ENCODE results near the gene POU5F1. TPM values are rescaled to one million over a fixed set of nuclear protein-coding genes. Genes with fewer than 3 reads are reported as not detected.

The POU5F1 gene
- total RNA-seq, 2 experiments from 2014 or later: 0.44 to 0.86 TPM

DNA sequence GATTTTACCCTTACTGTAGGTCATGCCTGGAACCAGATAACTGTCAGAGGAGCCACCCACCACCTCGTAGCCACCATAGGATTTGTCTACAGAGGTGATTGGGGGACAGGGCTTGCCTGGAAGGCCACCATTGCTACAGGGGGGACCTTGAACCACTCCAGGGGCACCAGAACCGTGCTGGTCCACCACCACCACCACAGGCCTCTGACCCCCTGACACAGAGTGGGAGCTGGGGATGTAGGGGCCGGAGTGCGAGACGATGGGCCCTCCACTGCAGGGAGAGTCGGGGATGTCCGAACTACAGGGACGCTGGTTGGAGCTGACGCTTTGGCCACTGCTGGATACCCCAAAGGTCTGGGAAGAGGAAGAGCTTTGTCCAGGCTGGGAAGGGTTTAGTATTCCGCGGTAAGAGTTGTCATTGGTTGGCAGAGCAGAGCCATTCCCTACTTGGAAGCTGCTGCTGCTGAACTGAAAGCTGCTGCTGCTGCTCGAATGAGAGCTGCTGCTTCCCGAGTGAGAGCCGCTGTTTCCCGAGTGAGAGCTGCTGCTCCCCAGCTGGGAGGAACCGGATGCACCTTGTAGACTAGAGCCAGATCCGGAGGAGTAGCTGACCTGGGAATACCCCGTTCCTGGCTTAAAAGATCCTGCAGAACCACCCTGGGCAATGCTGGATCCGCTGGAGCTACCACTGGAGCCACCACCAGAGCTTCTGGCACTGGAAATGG, 53.7 kb downstream of the POU5F1 start:
- no peaks in the 10 kb centered on the region for H4K20me1 ChIP-seq (ENCODE audit: insufficient read depth, low read length)
- H3K4me2 ChIP-seq (ENCODE audit: low read length): no peak overlapping the region
- H3K4me3 ChIP-seq (ENCODE audit: low read depth, low read length, poor library complexity, severe bottlenecking): no peak overlapping the region
- ChIA-PET CTCF (ENCODE audit: unreplicated experiment) (no interaction called here), POLR2A (no interaction called here)
- H3K4me1 ChIP-seq (ENCODE audit: insufficient read depth, low read length, poor library complexity, severe bottlenecking): no peaks in the 10 kb centered on the region
- DNase-seq (ENCODE audit: low spot score): no peak
- no peak overlapping the region for H2AFZ ChIP-seq (ENCODE audit: low read length)
- no TSS peak for BruUV-seq (replicated peaks)
- intact Hi-C loops (cut with micrococcal nuclease; ENCODE audit: unreplicated experiment): no loop called here
- no peaks in the 10 kb centered on the region for H3K9me2 ChIP-seq (ENCODE audit: insufficient read depth, low read length)
- H3K79me2 ChIP-seq (ENCODE audit: insufficient read depth, low read depth, low read length): no peaks in the 10 kb centered on the region
- no peaks in the 10 kb centered on the region for H3K36me3 ChIP-seq (ENCODE audit: insufficient read depth, low read length)
- no peaks in the 10 kb centered on the region for H3K9me3 ChIP-seq (ENCODE audit: low read length)
- TF ChIP-seq, protein P1, sequence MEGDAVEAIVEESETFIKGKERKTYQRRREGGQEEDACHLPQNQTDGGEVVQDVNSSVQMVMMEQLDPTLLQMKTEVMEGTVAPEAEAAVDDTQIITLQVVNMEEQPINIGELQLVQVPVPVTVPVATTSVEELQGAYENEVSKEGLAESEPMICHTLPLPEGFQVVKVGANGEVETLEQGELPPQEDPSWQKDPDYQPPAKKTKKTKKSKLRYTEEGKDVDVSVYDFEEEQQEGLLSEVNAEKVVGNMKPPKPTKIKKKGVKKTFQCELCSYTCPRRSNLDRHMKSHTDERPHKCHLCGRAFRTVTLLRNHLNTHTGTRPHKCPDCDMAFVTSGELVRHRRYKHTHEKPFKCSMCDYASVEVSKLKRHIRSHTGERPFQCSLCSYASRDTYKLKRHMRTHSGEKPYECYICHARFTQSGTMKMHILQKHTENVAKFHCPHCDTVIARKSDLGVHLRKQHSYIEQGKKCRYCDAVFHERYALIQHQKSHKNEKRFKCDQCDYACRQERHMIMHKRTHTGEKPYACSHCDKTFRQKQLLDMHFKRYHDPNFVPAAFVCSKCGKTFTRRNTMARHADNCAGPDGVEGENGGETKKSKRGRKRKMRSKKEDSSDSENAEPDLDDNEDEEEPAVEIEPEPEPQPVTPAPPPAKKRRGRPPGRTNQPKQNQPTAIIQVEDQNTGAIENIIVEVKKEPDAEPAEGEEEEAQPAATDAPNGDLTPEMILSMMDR (conservative IDR thresholded peaks at IDR 0.05; ENCODE audit: low read length): no peak
- TF ChIP-seq EZH2phosphoT487 (IDR thresholded peaks at IDR 0.05; ENCODE audit: borderline replicate concordance, low read depth, low read length): no peak
- H3K27ac ChIP-seq (ENCODE audit: low read depth, low read length, poor library complexity, severe bottlenecking): no peak overlapping the region

DNA sequence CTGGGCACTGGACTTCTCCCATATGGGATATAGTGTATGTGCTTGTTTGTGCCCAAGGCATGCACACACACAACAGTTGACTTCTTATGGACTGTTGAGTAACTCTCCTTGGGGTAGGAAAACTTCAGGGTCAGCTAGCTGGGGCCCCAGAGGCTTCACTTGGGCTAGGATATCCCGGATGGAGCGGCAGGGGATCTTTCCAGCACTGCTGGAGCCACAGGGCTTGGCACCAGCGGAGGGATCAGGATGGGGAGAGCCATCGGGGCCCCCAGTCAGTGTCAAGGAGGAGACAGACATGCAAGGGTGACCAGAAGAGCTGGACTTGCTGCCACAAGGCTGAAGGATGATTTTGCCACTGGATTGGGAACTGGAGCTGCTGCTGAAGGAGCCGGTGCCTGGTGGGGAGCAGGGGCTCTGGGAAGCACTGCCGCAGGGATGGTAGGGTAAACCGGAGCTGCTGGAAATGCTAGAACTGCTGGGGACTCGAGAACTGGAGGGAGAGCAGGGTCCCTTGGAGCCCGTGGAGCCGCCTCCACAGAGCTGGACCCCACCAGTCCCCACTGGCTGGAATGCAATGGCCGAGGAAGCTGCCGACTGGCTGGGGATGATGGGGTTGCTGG, 54.4 kb downstream of the POU5F1 start:
- POLR2A ChIA-PET: interaction anchor here (0.7 kb wide), 2 partner anchors 16 to 459 kb away, joined by 3 read pairs; partner anchors contain the start of gene TNF
- TF ChIP-seq, protein P1 (conservative IDR thresholded peaks at IDR 0.05; ENCODE audit: low read length): no peak
- TF ChIP-seq EZH2phosphoT487 (IDR thresholded peaks at IDR 0.05; ENCODE audit: borderline replicate concordance, low read depth, low read length): no peak
- no peak for DNase-seq (ENCODE audit: low spot score)
- H3K4me2 ChIP-seq (ENCODE audit: low read length): no peak overlapping the region
- no peaks in the 10 kb centered on the region for H3K9me2 ChIP-seq (ENCODE audit: insufficient read depth, low read length)
- no peak overlapping the region for H2AFZ ChIP-seq (ENCODE audit: low read length)
- CTCF ChIA-PET (ENCODE audit: unreplicated experiment): no interaction called here
- H3K36me3 ChIP-seq (ENCODE audit: insufficient read depth, low read length): no peaks in the 10 kb centered on the region
- BruUV-seq (replicated peaks): no TSS peak
- no peaks in the 10 kb centered on the region for H3K79me2 ChIP-seq (ENCODE audit: insufficient read depth, low read depth, low read length)
- no peak overlapping the region for H3K4me3 ChIP-seq (ENCODE audit: low read depth, low read length, poor library complexity, severe bottlenecking)
- no peaks in the 10 kb centered on the region for H4K20me1 ChIP-seq (ENCODE audit: insufficient read depth, low read length)
- intact Hi-C loops (cut with micrococcal nuclease; ENCODE audit: unreplicated experiment): no loop called here
- H3K27ac ChIP-seq (ENCODE audit: low read depth, low read length, poor library complexity, severe bottlenecking): no peak overlapping the region
- no peaks in the 10 kb centered on the region for H3K4me1 ChIP-seq (ENCODE audit: insufficient read depth, low read length, poor library complexity, severe bottlenecking)
- H3K9me3 ChIP-seq (ENCODE audit: low read length): no peaks in the 10 kb centered on the region

Measured in OCI-LY7 (cell line).